ENCODE data around the gene NDRG3. TPM values are rescaled to one million over a fixed set of nuclear protein-coding genes. Genes with fewer than 3 reads are reported as not detected.

Gene NDRG3
- total and polyA plus RNA-seq, 4 donors = 12.2 to 20.8 (median 17.7) TPM

DNA sequence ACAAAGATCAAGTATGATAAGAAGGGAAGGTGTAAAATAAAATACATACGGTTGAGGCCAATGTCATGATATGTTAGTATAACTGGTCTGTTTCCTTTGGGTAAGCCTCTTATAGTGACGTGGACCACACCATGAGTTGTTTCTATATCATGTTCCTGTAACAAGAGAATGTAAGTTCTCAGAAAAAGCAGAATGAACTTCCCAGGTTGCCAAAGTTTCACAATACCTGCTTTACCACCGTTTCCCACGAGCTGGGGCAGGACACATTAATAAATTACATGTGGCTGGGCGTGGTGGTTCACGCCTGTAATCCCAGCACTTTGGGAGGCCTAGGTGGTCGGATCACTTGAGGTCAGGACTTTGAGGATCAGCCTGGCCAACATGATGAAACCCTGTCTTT is 57.3 kb downstream of the NDRG3 start:
- no peaks in the 10 kb centered on the region for H3K27me3 ChIP-seq (ENCODE audit: control insufficient read depth in 3 of 3, insufficient read depth in 3 of 3, low read length in 2 of 3)
- no peaks in the 10 kb centered on the region for H3K4me1 ChIP-seq (ENCODE audit: control insufficient read depth in 5 of 5, insufficient read depth in 5 of 5, low read length in 5 of 5)
- H3K36me3 ChIP-seq (ENCODE audit: control insufficient read depth in 4 of 4, insufficient read depth in 4 of 4, low read length in 4 of 4) = peaks cover 0 to 16% (median 9%) of the 10 kb centered on the region in 4 donors
- TF ChIP-seq, protein P1, sequence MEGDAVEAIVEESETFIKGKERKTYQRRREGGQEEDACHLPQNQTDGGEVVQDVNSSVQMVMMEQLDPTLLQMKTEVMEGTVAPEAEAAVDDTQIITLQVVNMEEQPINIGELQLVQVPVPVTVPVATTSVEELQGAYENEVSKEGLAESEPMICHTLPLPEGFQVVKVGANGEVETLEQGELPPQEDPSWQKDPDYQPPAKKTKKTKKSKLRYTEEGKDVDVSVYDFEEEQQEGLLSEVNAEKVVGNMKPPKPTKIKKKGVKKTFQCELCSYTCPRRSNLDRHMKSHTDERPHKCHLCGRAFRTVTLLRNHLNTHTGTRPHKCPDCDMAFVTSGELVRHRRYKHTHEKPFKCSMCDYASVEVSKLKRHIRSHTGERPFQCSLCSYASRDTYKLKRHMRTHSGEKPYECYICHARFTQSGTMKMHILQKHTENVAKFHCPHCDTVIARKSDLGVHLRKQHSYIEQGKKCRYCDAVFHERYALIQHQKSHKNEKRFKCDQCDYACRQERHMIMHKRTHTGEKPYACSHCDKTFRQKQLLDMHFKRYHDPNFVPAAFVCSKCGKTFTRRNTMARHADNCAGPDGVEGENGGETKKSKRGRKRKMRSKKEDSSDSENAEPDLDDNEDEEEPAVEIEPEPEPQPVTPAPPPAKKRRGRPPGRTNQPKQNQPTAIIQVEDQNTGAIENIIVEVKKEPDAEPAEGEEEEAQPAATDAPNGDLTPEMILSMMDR (IDR thresholded peaks at IDR 0.05; ENCODE audit: control extremely low read depth, extremely low read depth) = no peak
- WGBS, 2 donors = 66 to 84% methylated on average over 7 of the region's 7 CpGs
- no peak overlapping the region for H3K27ac ChIP-seq (ENCODE audit: low read depth in 1 of 2, low read length in 1 of 2)
- ATAC-seq (ENCODE audit: insufficient read depth, low FRiP score) = no peak
- DNase-seq = no peak
- no peaks in the 10 kb centered on the region for H3K9me3 ChIP-seq (ENCODE audit: control insufficient read depth in 4 of 4, insufficient read depth in 3 of 4, low read length in 3 of 4)
- no peak overlapping the region for H3K4me3 ChIP-seq
- no peak overlapping the region for H3K9ac ChIP-seq (ENCODE audit: insufficient read depth in 1 of 2, low read length in 2 of 2)

DNA sequence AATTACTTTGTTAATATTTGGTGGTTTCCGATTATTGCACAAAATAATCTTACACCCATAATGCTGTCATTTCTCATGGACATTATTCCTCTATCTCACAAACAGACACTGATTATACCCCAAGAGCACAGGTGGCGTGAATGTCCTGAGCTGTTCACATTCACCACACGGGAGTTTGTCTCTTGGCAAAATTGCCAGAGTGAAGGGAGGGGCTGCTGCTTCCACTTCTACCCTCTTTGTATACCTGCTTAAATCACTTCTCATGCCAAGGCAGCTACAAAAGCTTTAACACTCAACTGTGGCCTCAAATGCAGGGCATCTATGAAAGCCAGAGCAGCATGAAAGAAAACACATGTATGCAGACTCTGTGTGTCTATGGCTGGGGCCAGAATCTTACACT is 58.0 kb downstream of the NDRG3 start:
- ATAC-seq (ENCODE audit: insufficient read depth, low FRiP score) (no peak), DNase-seq (no peak)
- Histone ChIP-seq H3K4me3 (no peak overlapping the region), H3K4me1 (ENCODE audit: control insufficient read depth in 5 of 5, insufficient read depth in 5 of 5, low read length in 5 of 5) (no peaks in the 10 kb centered on the region), H3K9ac (ENCODE audit: insufficient read depth in 1 of 2, low read length in 2 of 2) (no peak overlapping the region), H3K36me3 (ENCODE audit: control insufficient read depth in 4 of 4, insufficient read depth in 4 of 4, low read length in 4 of 4) (peaks cover 0 to 16% (median 9%) of the 10 kb centered on the region in 4 donors), H3K27ac (ENCODE audit: low read depth in 1 of 2, low read length in 1 of 2) (no peak overlapping the region), H3K27me3 (ENCODE audit: control insufficient read depth in 3 of 3, insufficient read depth in 3 of 3, low read length in 2 of 3) (no peaks in the 10 kb centered on the region), H3K9me3 (ENCODE audit: control insufficient read depth in 4 of 4, insufficient read depth in 3 of 4, low read length in 3 of 4) (no peaks in the 10 kb centered on the region)
- TF ChIP-seq, protein P1 (IDR thresholded peaks at IDR 0.05; ENCODE audit: control extremely low read depth, extremely low read depth) = no peak
- 83 to 91% methylated on average over 3 of the region's 3 CpGs for WGBS, 2 donors

DNA sequence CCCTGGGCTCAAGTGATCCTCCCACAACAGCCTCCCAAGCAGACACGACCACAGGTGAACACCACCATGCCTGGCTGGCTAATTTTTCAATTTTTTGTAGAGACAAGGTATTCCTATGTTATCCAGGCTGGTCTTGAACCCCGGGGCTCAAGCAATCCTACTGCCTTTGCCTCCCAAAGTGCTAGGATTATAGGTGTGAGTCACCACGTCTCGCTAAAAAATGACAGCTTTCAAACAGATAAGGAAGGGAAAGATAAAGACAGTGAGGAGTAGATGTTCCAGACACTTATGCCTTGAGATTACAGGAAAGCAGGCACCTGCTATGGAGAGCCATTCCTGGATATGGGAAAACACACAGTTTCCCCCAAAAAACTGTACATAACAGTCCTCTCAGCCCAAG is 58.9 kb downstream of the NDRG3 start:
- no peaks in the 10 kb centered on the region for H3K4me1 ChIP-seq (ENCODE audit: control insufficient read depth in 5 of 5, insufficient read depth in 5 of 5, low read length in 5 of 5)
- H3K27me3 ChIP-seq (ENCODE audit: control insufficient read depth in 3 of 3, insufficient read depth in 3 of 3, low read length in 2 of 3) = no peaks in the 10 kb centered on the region
- no peak overlapping the region for H3K4me3 ChIP-seq
- 91 to 92% methylated on average over 4 of the region's 4 CpGs for WGBS, 2 donors
- peaks cover 0 to 19% (median 9%) of the 10 kb centered on the region in 4 donors for H3K36me3 ChIP-seq (ENCODE audit: control insufficient read depth in 4 of 4, insufficient read depth in 4 of 4, low read length in 4 of 4)
- DNase-seq (no peak), ATAC-seq (ENCODE audit: insufficient read depth, low FRiP score) (no peak)
- no peak overlapping the region for H3K9ac ChIP-seq (ENCODE audit: insufficient read depth in 1 of 2, low read length in 2 of 2)
- H3K9me3 ChIP-seq (ENCODE audit: control insufficient read depth in 4 of 4, insufficient read depth in 3 of 4, low read length in 3 of 4) = no peaks in the 10 kb centered on the region
- H3K27ac ChIP-seq (ENCODE audit: low read depth in 1 of 2, low read length in 1 of 2) = no peak overlapping the region
- TF ChIP-seq, protein P1 (IDR thresholded peaks at IDR 0.05; ENCODE audit: control extremely low read depth, extremely low read depth) = no peak

DNA sequence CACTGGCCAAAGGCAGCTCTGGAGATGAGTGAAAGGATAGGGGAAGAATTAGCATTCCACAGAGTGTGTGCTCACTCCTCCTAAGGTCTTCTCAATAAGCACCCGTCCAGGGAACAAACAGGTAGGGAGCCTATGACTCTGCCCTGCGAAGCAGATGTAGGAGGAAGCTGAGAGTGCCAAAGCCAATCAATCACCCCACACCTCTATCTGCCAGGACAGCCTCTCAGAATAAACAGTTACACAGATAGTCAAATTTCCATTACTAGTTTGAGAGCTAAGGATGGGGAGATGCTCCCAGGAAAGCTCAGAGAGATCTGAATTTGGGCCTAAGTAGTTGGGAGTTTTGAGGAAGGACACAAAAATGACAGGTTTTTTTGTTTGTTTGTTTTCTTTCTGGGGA is 59.4 kb downstream of the NDRG3 start:
- DNase-seq (no peak), ATAC-seq (ENCODE audit: insufficient read depth, low FRiP score) (no peak)
- Histone ChIP-seq H3K36me3 (ENCODE audit: control insufficient read depth in 4 of 4, insufficient read depth in 4 of 4, low read length in 4 of 4) (peaks cover 0 to 19% (median 9%) of the 10 kb centered on the region in 4 donors), H3K27me3 (ENCODE audit: control insufficient read depth in 3 of 3, insufficient read depth in 3 of 3, low read length in 2 of 3) (no peaks in the 10 kb centered on the region), H3K27ac (ENCODE audit: low read depth in 1 of 2, low read length in 1 of 2) (no peak overlapping the region), H3K9me3 (ENCODE audit: control insufficient read depth in 4 of 4, insufficient read depth in 3 of 4, low read length in 3 of 4) (no peaks in the 10 kb centered on the region), H3K9ac (ENCODE audit: insufficient read depth in 1 of 2, low read length in 2 of 2) (no peak overlapping the region), H3K4me3 (no peak overlapping the region), H3K4me1 (ENCODE audit: control insufficient read depth in 5 of 5, insufficient read depth in 5 of 5, low read length in 5 of 5) (no peaks in the 10 kb centered on the region)
- TF ChIP-seq, protein P1 (IDR thresholded peaks at IDR 0.05; ENCODE audit: control extremely low read depth, extremely low read depth) = no peak
- 75 to 83% methylated on average over 2 of the region's 2 CpGs for WGBS, 2 donors

Measured in lung (tissue), 12 donors.